SK-N-SH (cell line): ENCODE data around the gene ATR.

ENCODE experiments used
- CTCF ChIP-seq: fragments of 200-600 bp; sonication (generic); IDR thresholded peaks from 2 replicates; pipeline ENCODE4 v1.6.1; 2017; ENCODE audit warnings: antibody characterized with exemption, mild to moderate bottlenecking, moderate library complexity
- EP300 ChIP-seq, 2 experiments: IDR thresholded peaks; 2 replicates each; pipeline versions ENCODE4 v1.4.0 to v1.6.1; 2012; ENCODE audit warnings: borderline replicate concordance in 1 of 2, low read depth in 1 of 2, low read length in 1 of 2
- GABPA ChIP-seq: IDR thresholded peaks from 2 replicates; pipeline ENCODE4 v1.4.0; 2012; ENCODE audit warnings: low read depth, mild to moderate bottlenecking
- RAD21 ChIP-seq: IDR thresholded peaks from 2 replicates; pipeline ENCODE4 v1.6.1; 2012; ENCODE audit warnings: mild to moderate bottlenecking, low read length
- REST ChIP-seq: IDR thresholded peaks from 2 replicates; pipeline ENCODE4 v1.6.1; 2012; ENCODE audit warnings: mild to moderate bottlenecking, low read depth, low read length, moderate library complexity
- RXRA ChIP-seq: IDR thresholded peaks from 2 replicates; pipeline ENCODE4 v1.4.0; 2012; ENCODE audit warnings: low read depth, mild to moderate bottlenecking, borderline replicate concordance
- SIN3A ChIP-seq: IDR thresholded peaks from 2 replicates; pipeline ENCODE4 v1.6.1; 2012; ENCODE audit warnings: low read depth, mild to moderate bottlenecking, low read length, moderate library complexity, borderline replicate concordance
- TAF1 ChIP-seq: IDR thresholded peaks from 2 replicates; pipeline ENCODE4 v1.6.1; 2012; ENCODE audit warnings: low read depth, mild to moderate bottlenecking, low read length, moderate library complexity, borderline replicate concordance

GRCh38 chr3:142523921-142524566, 54.5 kb downstream of the ATR start:
- TF ChIP-seq CTCF (no peak), SIN3A (no peak), GABPA (no peak), REST (no peak), RAD21 (no peak), RXRA (no peak), EP300 (IDR thresholded peaks at IDR 0.05; ENCODE audit: borderline replicate concordance in 1 of 2, low read depth in 1 of 2, low read length in 1 of 2) (no peak), TAF1 (no peak)
